Small intestine (tissue), 7 donors: Measurements from ENCODE around the gene RNF121. TPM values are rescaled to one million over a fixed set of nuclear protein-coding genes. Genes with fewer than 3 reads are reported as not detected.

Source experiments
- DNase-seq, 2 donors: peaks; one replicate each; pipeline versions ENCODE4 v3.0.0 to v3.0.0-alpha.2; 2013
- FAIRE-seq: peaks from 2 replicates; lab custom pipeline; 2012; peaks lifted over from hg19 to GRCh38; lab: Jason Lieb, UNC
- H3K27ac ChIP-seq, 3 donors: one replicate each; pipeline ENCODE4 v1.5.1; 2013; ENCODE audit warnings: low read length in 2 of 3, mild to moderate bottlenecking in 2 of 3, control low read depth in 1 of 3, inconsistent platforms in 1 of 3, low read depth in 1 of 3, moderate library complexity in 1 of 3
- H3K27me3 ChIP-seq, 3 donors: one replicate each; pipeline ENCODE4 v1.6.1; 2013; ENCODE audit warnings: low read length in 3 of 3, inconsistent platforms in 1 of 3; ENCODE audit not compliant: control insufficient read depth in 3 of 3, insufficient read depth in 3 of 3
- H3K36me3 ChIP-seq, 3 donors: one replicate each; pipeline ENCODE4 v1.6.1; 2013; ENCODE audit warnings: low read length in 3 of 3, inconsistent platforms in 1 of 3, low read depth in 1 of 3, mild to moderate bottlenecking in 1 of 3, moderate library complexity in 1 of 3; ENCODE audit not compliant: control insufficient read depth in 3 of 3, insufficient read depth in 2 of 3
- H3K4me1 ChIP-seq, 3 donors: one replicate each; pipeline ENCODE4 v1.6.1; 2013; ENCODE audit warnings: low read length in 2 of 3, inconsistent platforms in 1 of 3, low read depth in 1 of 3, mild to moderate bottlenecking in 1 of 3, moderate library complexity in 1 of 3; ENCODE audit not compliant: control insufficient read depth in 3 of 3, insufficient read depth in 2 of 3
- H3K4me3 ChIP-seq, 3 donors: one replicate each; pipeline ENCODE4 v1.5.1; 2013; ENCODE audit warnings: low read length in 3 of 3, control low read depth in 1 of 3, inconsistent platforms in 1 of 3, low read depth in 1 of 3, mild to moderate bottlenecking in 1 of 3, moderate library complexity in 1 of 3
- H3K9me3 ChIP-seq, 2 donors: one replicate each; pipeline ENCODE4 v1.6.1; 2013; ENCODE audit warnings: low read depth in 1 of 2, low read length in 1 of 2; ENCODE audit not compliant: control insufficient read depth in 2 of 2, insufficient read depth in 1 of 2
- WGBS, 3 donors: extraction: QIAGEN DNeasy Blood & Tissue Kit; methylation state at CpG; one replicate each; pipeline ENCODE4 v1.1.7; 2013; 5-methylcytosine and 5-hydroxymethylcytosine counted together
- polyA plus RNA-seq, 4 donors: library from polyadenylated mRNA; stranded (reverse) in 3 of 4; unstranded in 1 of 4; fragments of 200-250 nt in 3 of 4; fragments of 120-200 nt in 1 of 4; gene quantifications; one replicate each; pipeline versions ENCODE4 v1.2.1 to v1.2.3, GENCODE V29; 2013
- donor health status: healthy with polysubstance abuse.
- donor health status: control.
- donor health status: control.
- donor health status: Bipolar disorder and iron deficiency.
- donor health status: healthy.

The RNF121 gene
- polyA plus RNA-seq, 4 donors, result 15.9 to 38.6 (median 23.5) TPM

DNA sequence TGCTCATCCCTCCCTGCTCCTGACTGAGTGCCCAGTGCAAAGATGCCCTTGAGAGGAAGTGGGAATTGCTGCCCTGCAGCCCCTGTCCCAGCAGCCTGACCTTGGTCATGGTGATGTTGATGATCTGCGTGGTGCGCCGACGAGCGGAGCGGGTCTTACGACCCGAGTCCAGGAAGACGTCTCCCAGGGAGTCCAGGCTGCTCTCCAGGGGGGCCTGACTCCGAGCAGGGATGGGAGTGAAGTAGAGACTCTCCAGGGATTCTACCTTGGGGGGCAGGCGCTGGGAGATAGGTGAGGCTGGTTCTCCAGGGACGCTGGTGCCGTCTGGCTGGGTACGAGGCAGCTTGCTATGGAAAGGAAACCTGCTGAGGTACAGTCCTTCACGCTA is 78.2 kb downstream of the RNF121 start:
- Histone ChIP-seq H3K27me3 (no peaks in the 10 kb centered on the region), H3K36me3 (peaks cover 34 to 98% (median 63%) of the 10 kb centered on the region in 3 donors), H3K4me1 (no peaks in the 10 kb centered on the region), H3K9me3 (no peaks in the 10 kb centered on the region), H3K27ac (no peak overlapping the region), H3K4me3 (no peak overlapping the region)
- DNase-seq (no peak), FAIRE-seq (no peak)
- 89 to 94% (median 93%) methylated on average over 15 of the region's 15 CpGs for WGBS, 3 donors

DNA sequence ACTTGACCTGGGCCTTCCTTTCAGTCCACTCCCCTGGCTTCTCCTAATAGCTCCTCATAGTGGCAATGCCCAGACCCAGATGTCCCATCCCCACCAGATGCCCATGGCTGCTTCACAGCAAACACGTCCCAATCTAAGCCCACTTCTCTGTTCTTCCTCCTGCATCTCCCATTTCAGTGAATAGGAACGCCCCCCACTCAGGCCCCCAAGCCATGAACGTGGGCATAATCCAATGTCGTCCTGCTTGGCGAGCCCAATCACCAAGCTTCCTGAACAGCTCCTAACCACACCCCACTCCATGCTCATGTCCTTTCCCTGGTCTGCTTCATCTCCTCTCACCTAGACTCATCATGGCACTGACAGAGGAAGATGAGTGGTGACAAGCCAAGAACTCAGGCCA is 78.7 kb downstream of the RNF121 start:
- no peaks in the 10 kb centered on the region for H3K4me1 ChIP-seq
- H3K4me3 ChIP-seq, result no peak overlapping the region
- peaks cover 37 to 98% (median 63%) of the 10 kb centered on the region in 3 donors for H3K36me3 ChIP-seq
- no peak overlapping the region for H3K27ac ChIP-seq
- no peaks in the 10 kb centered on the region for H3K27me3 ChIP-seq
- no peaks in the 10 kb centered on the region for H3K9me3 ChIP-seq
- FAIRE-seq, result no peak
- 81 to 87% (median 81%) methylated on average over 5 of the region's 5 CpGs for WGBS, 3 donors
- no peak for DNase-seq

DNA sequence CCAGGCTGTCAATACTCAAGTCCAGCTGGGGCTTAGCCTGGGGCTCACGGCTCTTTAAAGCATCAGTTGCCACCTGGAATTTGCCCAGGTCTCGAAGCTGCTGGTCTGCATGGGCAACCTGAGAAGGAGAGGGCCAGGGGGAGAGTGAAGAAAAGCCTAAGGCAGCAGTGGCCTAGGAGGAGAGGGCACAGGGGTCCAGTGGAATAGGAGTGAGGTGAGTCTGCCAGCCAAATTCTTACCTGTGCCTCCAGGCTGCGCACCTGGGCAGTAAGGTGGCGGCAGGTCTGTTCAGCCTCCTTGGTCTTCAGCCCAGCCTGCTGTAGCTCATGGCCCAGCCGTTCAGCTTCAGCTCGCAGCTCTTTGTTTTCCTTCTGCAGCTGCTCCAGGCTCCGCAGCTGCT is 79.9 kb downstream of the RNF121 start:
- 69 to 92% (median 88%) methylated on average over 6 to 7 of the region's 7 CpGs for WGBS, 3 donors
- H3K36me3 ChIP-seq, result peaks cover 29 to 98% (median 68%) of the 10 kb centered on the region in 3 donors

GRCh38 chr11:72009156-72009555 is 80.3 kb downstream of the RNF121 start:
- Histone ChIP-seq H3K27me3 (no peaks in the 10 kb centered on the region), H3K9me3 (no peaks in the 10 kb centered on the region), H3K4me3 (no peak overlapping the region), H3K27ac (no peak overlapping the region), H3K4me1 (no peaks in the 10 kb centered on the region), H3K36me3 (peaks cover 29 to 98% (median 69%) of the 10 kb centered on the region in 3 donors)
- FAIRE-seq (no peak), DNase-seq (no peak)
- 94 to 97% (median 94%) methylated on average over 6 of the region's 6 CpGs for WGBS, 3 donors

More for the DNA sequence above, 79.9 kb downstream of the RNF121 start:
- no peak for DNase-seq
- Histone ChIP-seq H3K9me3 (no peaks in the 10 kb centered on the region), H3K27me3 (no peaks in the 10 kb centered on the region), H3K4me1 (no peaks in the 10 kb centered on the region), H3K4me3 (no peak overlapping the region), H3K27ac (no peak overlapping the region)
- no peak for FAIRE-seq

- DNase-seq (no peak), FAIRE-seq (no peak)
- Histone ChIP-seq H3K4me3 (no peak overlapping the region), H3K4me1 (no peaks in the 10 kb centered on the region), H3K27ac (no peak overlapping the region), H3K36me3 (peaks cover 28 to 98% (median 61%) of the 10 kb centered on the region in 3 donors), H3K9me3 (no peaks in the 10 kb centered on the region), H3K27me3 (no peaks in the 10 kb centered on the region)
- WGBS, 3 donors, result 86 to 88% (median 86%) methylated on average over 10 of the region's 10 CpGs
These were observed 81.8 kb downstream of the RNF121 start for GRCh38 chr11:72010529-72011233.

DNA sequence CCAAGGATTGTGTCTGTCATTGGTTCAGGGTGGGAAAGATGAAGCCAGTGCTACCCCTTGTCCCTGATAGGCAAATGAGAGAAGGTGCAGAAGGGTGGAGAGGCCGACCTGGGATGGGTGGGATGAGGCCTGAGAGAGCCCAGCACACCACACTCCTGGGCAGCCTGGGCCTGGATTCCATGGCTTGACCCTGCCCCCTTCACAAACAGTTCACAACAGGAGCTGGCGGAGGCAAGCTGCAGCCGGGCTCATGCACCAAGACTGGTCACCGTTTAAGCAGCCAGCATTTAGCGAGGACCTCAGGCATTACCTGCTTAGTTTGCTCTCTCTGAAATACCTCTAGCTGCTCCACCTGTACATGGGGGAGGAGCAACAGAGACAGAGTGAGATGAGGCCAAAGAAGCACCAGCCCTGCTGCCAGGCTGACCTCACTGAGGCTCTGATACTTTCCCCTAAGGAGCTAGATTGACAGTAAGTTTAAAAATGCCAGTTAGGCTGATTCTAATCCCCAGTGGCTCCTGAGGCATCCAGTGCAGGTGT is 83.3 kb downstream of the RNF121 start:
- no peak overlapping the region for H3K27ac ChIP-seq
- H3K4me1 ChIP-seq, result no peaks in the 10 kb centered on the region
- 80 to 89% (median 82%) methylated on average over 5 of the region's 5 CpGs for WGBS, 3 donors
- H3K27me3 ChIP-seq, result no peaks in the 10 kb centered on the region
- FAIRE-seq (no peak), DNase-seq (no peak)
- H3K36me3 ChIP-seq, result peaks cover 31 to 96% (median 60%) of the 10 kb centered on the region in 3 donors
- H3K4me3 ChIP-seq, result no peak overlapping the region
- no peaks in the 10 kb centered on the region for H3K9me3 ChIP-seq

- FAIRE-seq (no peak), DNase-seq (peak in 1 of 2 donors; percentile 73)
These were observed 84.3 kb downstream of the RNF121 start for GRCh38 chr11:72012897-72013721.

More at GRCh38 chr11:72012897-72013721, 84.3 kb downstream of the RNF121 start:
- 40 to 71% (median 41%) methylated on average over 33 of the region's 33 CpGs for whole genome bisulfite sequencing, 3 donors
- H3K9me3 ChIP-seq, result no peaks in the 10 kb centered on the region
- H3K36me3 ChIP-seq, result peaks cover 31 to 94% (median 67%) of the 10 kb centered on the region in 3 donors
- no peak overlapping the region for H3K27ac ChIP-seq
- H3K4me3 ChIP-seq, result no peak overlapping the region
- H3K27me3 ChIP-seq, result no peaks in the 10 kb centered on the region
- H3K4me1 ChIP-seq, result no peaks in the 10 kb centered on the region
